M059J (cell line): Measurements from ENCODE around the gene GNLY. TPM values are rescaled to one million over a fixed set of nuclear protein-coding genes. Genes with fewer than 3 reads are reported as not detected.
"Not testable (repeated sequence)": the region's sequence is repeated elsewhere in the genome, so short reads cannot be mapped to it uniquely, and the experiment has no call there.

Experiments
- DNase-seq: peaks from one replicate; pipeline ENCODE4 v3.0.0-alpha.2; 2012; ENCODE audit warnings: low read depth
- total RNA-seq: library from RNA; depleted of rRNA; stranded (reverse); fragments of >200 nt; shearing (Covaris generic); gene quantifications from 2 replicates; pipeline ENCODE4 v1.2.3, GENCODE V29; 2014

Gene GNLY
- total RNA-seq, 1 experiment from 2014 or later, result not detected

GRCh38 chr2:85663594-85664565, 30.3 kb upstream of the GNLY start:
- DNase-seq, result no peak

DNA sequence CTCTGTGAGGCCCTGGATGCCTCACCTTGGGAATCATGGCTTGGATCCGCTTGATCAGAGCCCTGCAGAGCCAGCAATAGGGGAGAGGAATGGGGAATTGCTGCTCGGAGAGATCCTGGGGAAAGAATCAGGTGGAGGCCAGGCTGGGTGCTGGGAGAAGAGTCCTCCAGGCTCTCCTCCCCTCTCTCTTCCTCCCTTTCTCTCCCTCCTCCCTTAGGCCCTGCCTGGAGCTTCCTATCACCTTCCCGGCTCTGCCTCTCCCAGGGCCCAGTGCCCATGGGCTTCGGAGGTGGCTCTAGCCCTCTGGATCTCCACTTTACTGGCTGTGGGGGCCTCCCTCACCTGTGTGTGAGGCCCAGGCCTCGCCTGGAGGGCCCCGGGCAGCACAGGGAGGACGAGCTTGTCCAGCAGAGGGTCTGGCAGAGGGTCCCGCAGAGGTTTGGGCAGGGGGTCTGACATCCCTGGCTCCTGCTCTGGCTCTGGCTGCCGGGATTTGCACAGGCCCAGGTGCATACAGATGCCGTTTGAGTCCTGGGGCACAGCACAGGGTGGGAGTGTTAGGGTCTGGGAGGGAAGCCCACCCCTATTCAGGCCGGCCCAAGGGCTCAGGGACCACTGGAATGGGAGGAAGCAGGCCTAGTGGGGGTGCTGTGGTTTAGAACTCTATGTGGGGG, 28.8 kb upstream of the GNLY start:
- DNase-seq, result no peak

- no peak for DNase-seq
Measured at GRCh38 chr2:85666016-85666415, 28.1 kb upstream of the GNLY start.

GRCh38 chr2:85666435-85667316, 27.5 kb upstream of the GNLY start:
- no peak for DNase-seq

DNA sequence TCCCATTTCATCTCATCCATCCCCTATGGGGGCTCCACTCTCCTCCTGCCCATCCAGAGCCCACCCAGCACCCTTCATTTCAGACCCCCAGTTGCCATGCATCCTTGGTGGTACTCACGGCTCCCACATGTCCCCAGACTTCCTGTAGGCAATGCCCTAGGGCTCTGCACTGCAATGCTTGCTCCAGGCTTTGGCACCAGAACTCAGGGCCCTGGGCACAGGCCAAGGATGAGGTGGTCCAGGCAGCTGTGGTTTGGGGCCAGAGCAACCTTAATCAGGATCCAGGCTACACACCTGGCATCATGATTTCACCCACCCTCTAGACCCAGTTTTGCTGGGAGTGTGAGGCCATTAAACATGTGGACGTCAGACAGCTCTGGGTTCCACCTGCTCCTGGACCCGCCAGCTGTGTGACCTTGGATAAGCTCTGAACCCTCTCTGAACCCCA, 26.6 kb upstream of the GNLY start:
- DNase-seq, result no peak

- peak; percentile 48 for DNase-seq
Measured at GRCh38 chr2:85668009-85668856, 25.9 kb upstream of the GNLY start, which contains the start of gene SFTPB. Gene SFTPB, minus strand, starts transcription at chr2:85668199. Its CDS starts 16 bp downstream, at chr2:85668183.

GRCh38 chr2:85668857-85669142, 25.4 kb upstream of the GNLY start:
- no peak for DNase-seq

- no peak for DNase-seq
Measured at GRCh38 chr2:85669549-85669948, 24.6 kb upstream of the GNLY start.

GRCh38 chr2:85670416-85670815, 23.7 kb upstream of the GNLY start:
- not testable (repeated sequence) for DNase-seq

GRCh38 chr2:85672456-85672855, 21.7 kb upstream of the GNLY start:
- no peak for DNase-seq

- DNase-seq, result no peak
Measured at GRCh38 chr2:85673716-85674375, 20.3 kb upstream of the GNLY start.

DNA sequence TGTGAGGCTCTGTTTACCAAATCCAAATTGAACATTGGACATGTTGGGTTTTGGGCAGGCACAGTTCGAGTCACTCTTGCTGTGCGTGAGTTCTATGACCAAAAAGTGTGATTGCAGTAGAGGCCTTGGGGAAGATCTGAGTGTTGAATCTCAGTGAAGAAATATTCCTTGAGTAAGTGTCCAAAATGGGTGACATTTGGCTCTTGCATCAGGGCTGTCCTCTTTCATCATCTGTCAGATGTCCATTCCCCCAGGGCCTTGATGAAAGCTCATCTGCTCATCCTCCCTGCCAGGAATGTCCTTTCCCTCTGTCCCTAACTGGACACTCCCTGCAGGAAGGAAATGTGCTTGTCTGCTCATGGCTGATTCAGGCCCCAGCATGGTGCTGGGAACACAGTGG, 19.7 kb upstream of the GNLY start:
- no peak for DNase-seq

GRCh38 chr2:85675427-85675826, 18.7 kb upstream of the GNLY start:
- DNase-seq, result no peak

- no peak for DNase-seq
Measured at GRCh38 chr2:85675866-85676548, 18.2 kb upstream of the GNLY start.

DNA sequence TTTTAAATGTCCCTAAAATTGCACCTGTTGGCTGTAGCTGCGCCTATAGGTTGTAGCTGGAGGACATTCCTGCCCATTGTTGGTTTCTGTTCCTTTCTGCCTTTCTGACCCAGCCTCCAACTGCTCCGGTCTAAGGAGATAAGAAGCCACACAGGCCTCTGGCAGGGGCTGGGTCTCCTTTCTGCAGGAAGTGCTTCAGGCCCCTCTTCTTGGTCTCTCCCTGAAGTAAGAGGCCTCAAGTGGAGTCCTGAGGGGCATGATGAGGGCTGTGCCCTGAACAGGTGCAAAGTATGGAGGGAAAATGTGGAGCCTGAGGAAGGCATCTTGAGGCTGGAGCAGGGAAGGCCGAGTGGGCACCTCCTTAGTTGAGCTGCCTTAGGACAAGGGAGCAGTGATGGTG, 15.8 kb upstream of the GNLY start:
- no peak for DNase-seq

GRCh38 chr2:85678794-85679672, 15.1 kb upstream of the GNLY start:
- DNase-seq, result peak; percentile 76

DNA sequence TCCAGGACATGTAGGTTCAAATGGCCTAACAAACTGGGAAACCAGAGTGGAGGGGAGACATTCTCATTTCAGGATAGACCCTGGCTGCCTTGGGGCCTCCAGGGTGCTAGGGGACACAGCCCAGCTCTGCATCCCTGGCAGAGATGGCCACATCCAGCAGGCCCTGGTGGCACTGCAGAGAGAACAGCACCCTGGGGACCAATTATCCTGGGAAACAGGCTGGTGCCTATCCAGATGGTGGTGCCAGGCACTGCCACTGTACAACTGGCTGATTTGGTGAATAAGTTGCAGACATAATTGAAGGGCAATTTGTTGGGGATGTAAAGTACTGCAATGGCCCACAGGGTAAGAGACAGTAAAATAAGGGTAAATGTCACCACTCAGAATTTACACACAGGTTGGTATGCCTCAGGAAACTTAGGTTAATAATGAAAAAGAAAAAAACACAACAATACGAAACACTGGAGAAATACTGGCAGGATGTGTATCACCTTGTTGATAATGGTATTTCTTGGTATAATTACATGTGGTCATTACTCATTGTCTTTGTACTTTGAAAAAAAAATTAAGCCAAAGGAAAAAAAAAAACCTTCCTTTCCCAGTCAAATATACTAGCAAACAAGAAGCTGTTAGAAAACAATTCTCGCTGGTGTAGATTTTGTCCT, 13.3 kb upstream of the GNLY start:
- peak; percentile 71 for DNase-seq

GRCh38 chr2:85681372-85681763, 12.8 kb upstream of the GNLY start:
- DNase-seq, result peak; percentile 74
